Measurements from ENCODE around the gene CFAP54. TPM values are rescaled to one million over a fixed set of nuclear protein-coding genes. Genes with fewer than 3 reads are reported as not detected.

Gene CFAP54
- polyA plus RNA-seq, 1 donor from 2014 or later: 1.1 TPM

GRCh38 chr12:96811083-96811482, 321.7 kb downstream of the CFAP54 start:
- Histone ChIP-seq H3K36me3 (ENCODE audit: insufficient read depth, low read length) (no peaks in the 10 kb centered on the region), H3K4me2 (ENCODE audit: low read length) (no peak overlapping the region), H3K27me3 (ENCODE audit: insufficient read depth, low read depth, low read length) (no peaks in the 10 kb centered on the region), H2AFZ (ENCODE audit: low read depth, low read length) (no peak overlapping the region), H3K27ac (ENCODE audit: low read length) (no peak overlapping the region), H3K4me3 (ENCODE audit: low read length) (no peak overlapping the region), H3K9me3 (ENCODE audit: low read length) (no peaks in the 10 kb centered on the region), H3K9me2 (ENCODE audit: insufficient read depth, low read length) (no peaks in the 10 kb centered on the region), H4K20me1 (ENCODE audit: insufficient read depth) (no peaks in the 10 kb centered on the region), H3K79me2 (replicated peaks; ENCODE audit: insufficient read depth, low read length) (no peaks in the 10 kb centered on the region), H3F3A (ENCODE audit: insufficient read depth, low read length, poor library complexity, severe bottlenecking) (no peaks in the 10 kb centered on the region), H3K9ac (ENCODE audit: low read length) (no peak overlapping the region)
- no peak for TF ChIP-seq TAF1 (IDR thresholded peaks at IDR 0.05; ENCODE audit: low read depth)
- no peak for TF ChIP-seq REST (IDR thresholded peaks at IDR 0.05; ENCODE audit: borderline replicate concordance)
- no peak for TF ChIP-seq POLR2AphosphoS5 (IDR thresholded peaks at IDR 0.05)
- TF ChIP-seq EP300 (conservative IDR thresholded peaks at IDR 0.05; ENCODE audit: poor library complexity, severe bottlenecking): no peak
- TF ChIP-seq RAD21 (conservative IDR thresholded peaks at IDR 0.05): no peak
- no peak for TF ChIP-seq EZH2 (IDR thresholded peaks at IDR 0.05; ENCODE audit: borderline replicate concordance, insufficient read depth, low read length, poor library complexity, severe bottlenecking)
- TF ChIP-seq SMC3 (conservative IDR thresholded peaks at IDR 0.05; ENCODE audit: poor library complexity): no peak
- TF ChIP-seq MXI1 (conservative IDR thresholded peaks at IDR 0.05; ENCODE audit: poor library complexity, severe bottlenecking): no peak
- no peak for TF ChIP-seq CTCF (IDR thresholded peaks at IDR 0.05; ENCODE audit: poor library complexity, severe bottlenecking)

- no peak overlapping the region for H2AFZ ChIP-seq (ENCODE audit: low read depth, low read length)
Observed at GRCh38 chr12:96812153-96812552, 322.8 kb downstream of the CFAP54 start.

More at GRCh38 chr12:96812153-96812552, 322.8 kb downstream of the CFAP54 start:
- Histone ChIP-seq H3K4me2 (ENCODE audit: low read length) (no peak overlapping the region), H3K9me2 (ENCODE audit: insufficient read depth, low read length) (no peaks in the 10 kb centered on the region), H4K20me1 (ENCODE audit: insufficient read depth) (no peaks in the 10 kb centered on the region), H3K9ac (ENCODE audit: low read length) (no peak overlapping the region), H3K27ac (ENCODE audit: low read length) (no peak overlapping the region), H3K79me2 (replicated peaks; ENCODE audit: insufficient read depth, low read length) (no peaks in the 10 kb centered on the region), H3K27me3 (ENCODE audit: insufficient read depth, low read depth, low read length) (no peaks in the 10 kb centered on the region), H3K9me3 (ENCODE audit: low read length) (no peaks in the 10 kb centered on the region), H3K36me3 (ENCODE audit: insufficient read depth, low read length) (no peaks in the 10 kb centered on the region), H3K4me3 (ENCODE audit: low read length) (no peak overlapping the region), H3F3A (ENCODE audit: insufficient read depth, low read length, poor library complexity, severe bottlenecking) (no peaks in the 10 kb centered on the region)
- TF ChIP-seq MXI1 (conservative IDR thresholded peaks at IDR 0.05; ENCODE audit: poor library complexity, severe bottlenecking) (no peak), TAF1 (IDR thresholded peaks at IDR 0.05; ENCODE audit: low read depth) (no peak), EP300 (conservative IDR thresholded peaks at IDR 0.05; ENCODE audit: poor library complexity, severe bottlenecking) (no peak), POLR2AphosphoS5 (IDR thresholded peaks at IDR 0.05) (no peak), REST (IDR thresholded peaks at IDR 0.05; ENCODE audit: borderline replicate concordance) (no peak), CTCF (IDR thresholded peaks at IDR 0.05; ENCODE audit: poor library complexity, severe bottlenecking) (no peak), RAD21 (conservative IDR thresholded peaks at IDR 0.05) (no peak), SMC3 (conservative IDR thresholded peaks at IDR 0.05; ENCODE audit: poor library complexity) (no peak), EZH2 (IDR thresholded peaks at IDR 0.05; ENCODE audit: borderline replicate concordance, insufficient read depth, low read length, poor library complexity, severe bottlenecking) (no peak)

All from neural cell (in vitro differentiated cells).